HG02970 (cell line): ENCODE measurements around the gene DUSP5.

Experiments
- ATAC-seq: cut with Tn5 transposase; IDR thresholded peaks from one replicate; pipeline ENCODE4 v1.9.1; 2021; ENCODE audit warnings: mild to moderate bottlenecking, moderate library complexity, moderate number of reproducible peaks; ENCODE audit not compliant: unreplicated experiment, low FRiP score

DUSP5 gene

GRCh38 chr10:110535958-110536891 lies 38.5 kb downstream of the DUSP5 start:
- peak; percentile 65 for ATAC-seq

DNA sequence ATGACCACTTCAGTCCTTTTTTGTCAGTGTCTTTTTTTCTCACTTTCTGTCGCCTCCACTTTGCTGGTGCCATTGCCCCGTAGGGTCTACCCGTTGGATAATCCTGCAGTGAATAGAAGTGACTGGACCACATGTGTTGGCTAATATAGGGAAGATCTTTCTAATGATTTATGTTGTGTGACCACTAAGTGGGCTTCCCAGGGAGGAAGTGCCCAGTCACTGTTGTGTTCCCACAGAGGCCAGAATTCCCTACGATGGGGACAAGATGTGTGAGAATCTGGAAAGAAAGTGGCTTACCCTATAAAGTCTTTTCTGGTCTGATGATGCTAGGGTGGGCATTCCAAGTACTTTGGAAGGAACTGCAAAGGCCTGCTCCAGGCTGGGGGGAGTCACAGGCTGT lies 41.4 kb downstream of the DUSP5 start:
- no peak for ATAC-seq

- no peak for ATAC-seq
Measured at GRCh38 chr10:110540031-110540430, 42.3 kb downstream of the DUSP5 start.

DNA sequence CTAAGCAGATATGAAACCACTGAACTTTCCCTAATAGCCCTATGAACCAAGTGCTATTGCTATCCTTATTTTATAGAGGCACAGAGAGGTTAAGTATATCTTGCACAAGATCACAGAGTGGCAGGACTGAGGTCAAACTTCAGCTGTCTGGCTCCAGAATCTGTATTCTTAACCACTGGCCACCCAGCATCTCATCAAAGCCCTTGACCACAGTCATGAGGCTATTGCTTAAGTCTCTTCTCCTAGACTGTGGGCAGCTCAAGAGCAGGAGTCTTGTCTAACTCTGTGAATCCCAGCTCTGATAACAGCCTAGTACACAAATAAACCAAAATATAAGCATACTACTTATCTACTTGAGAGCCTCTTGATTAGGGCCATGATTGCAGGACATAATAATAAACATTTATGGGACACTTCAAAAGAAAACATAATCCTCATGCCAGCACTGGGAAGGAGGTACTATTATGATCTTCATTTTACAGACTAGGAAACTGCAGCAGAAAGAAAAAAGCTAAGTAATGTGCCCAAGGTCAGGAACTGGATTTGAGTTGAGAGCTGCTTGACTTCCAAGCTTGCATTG lies 47.3 kb downstream of the DUSP5 start:
- no peak for ATAC-seq

- ATAC-seq = no peak
Measured at GRCh38 chr10:110546077-110546476, 48.4 kb downstream of the DUSP5 start.

GRCh38 chr10:110546499-110547110 lies 48.9 kb downstream of the DUSP5 start:
- no peak for ATAC-seq

DNA sequence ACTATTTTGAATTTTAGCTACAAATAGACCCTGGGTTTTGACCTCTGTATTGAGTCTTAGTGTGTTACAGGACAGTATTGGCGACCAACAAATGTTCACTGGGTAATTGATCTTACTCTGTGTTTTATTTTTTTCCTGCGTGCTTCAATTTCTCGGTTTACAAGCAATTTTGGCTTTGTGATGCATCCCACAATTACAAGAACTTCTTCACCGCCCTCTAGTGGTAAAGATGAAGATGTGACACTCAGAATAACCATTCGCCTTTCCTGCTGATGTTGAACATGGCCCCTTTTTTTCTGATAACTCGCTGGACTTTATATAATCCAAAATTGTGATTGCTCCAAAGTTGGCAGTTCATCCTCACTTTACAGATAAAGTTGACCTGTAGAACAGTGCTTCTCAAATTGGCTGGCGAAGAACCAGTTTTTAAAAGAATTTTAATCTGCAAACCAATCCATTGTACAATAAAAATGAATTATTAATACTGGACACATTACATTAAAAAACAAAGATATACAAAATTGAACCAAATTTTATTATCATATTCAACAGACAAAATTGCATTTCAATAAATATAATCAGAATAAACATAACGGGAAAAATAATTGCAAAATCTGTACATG lies 49.5 kb downstream of the DUSP5 start:
- no peak for ATAC-seq

- ATAC-seq = no peak
Measured at GRCh38 chr10:110548002-110548401, 50.3 kb downstream of the DUSP5 start.

GRCh38 chr10:110549211-110549610 lies 51.5 kb downstream of the DUSP5 start:
- ATAC-seq = no peak

- ATAC-seq = no peak
Measured at GRCh38 chr10:110553905-110554304, 56.2 kb downstream of the DUSP5 start.

GRCh38 chr10:110556296-110556695 lies 58.6 kb downstream of the DUSP5 start:
- no peak for ATAC-seq

DNA sequence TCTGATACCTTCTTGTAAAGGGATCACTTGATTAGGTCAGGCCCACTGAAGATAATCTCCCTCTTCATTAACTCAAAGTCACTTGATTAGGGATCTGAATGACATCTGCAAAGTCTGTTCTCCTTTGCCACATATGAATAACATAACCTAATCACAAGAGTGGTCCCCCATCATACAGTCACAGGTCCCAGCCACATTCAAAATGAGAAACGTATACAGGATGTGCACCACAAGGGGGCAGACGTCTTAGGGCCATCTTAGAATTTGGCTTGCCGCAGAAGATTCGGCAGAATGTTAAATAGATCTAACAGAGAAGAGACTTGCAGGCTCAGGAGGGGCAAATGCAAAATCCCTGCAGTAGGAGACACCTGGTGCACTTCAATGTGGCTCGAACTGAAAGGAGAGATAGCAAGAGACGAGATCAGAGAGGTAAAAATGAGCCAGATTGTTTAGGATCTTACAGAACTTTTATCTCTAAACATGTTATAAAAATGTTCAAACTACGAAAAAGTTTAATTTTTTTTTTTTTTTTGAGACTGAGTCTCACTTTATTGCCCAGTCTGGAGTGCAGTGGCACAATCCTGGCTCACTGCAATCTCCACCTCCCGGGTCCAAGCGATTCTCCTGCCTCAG lies 59.4 kb downstream of the DUSP5 start:
- ATAC-seq = no peak

DNA sequence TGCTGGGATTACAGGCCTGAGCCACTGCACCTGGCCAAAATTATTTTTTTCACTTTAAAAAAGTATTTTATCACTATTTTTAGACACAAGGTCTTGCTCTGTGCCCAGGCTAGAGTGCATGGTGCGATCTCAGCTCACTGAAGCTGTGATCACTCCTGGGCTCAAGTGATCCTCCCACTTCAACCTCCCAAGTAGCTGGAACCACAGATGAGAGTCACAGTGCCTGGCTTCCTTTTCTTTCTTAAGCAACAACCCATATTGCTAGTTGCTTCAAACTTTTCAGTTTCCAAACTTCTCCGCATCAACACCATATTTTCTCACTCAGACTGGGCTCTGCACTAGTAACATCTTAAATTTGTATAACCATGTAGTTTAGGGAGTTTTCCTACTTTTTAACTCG lies 60.3 kb downstream of the DUSP5 start:
- no peak for ATAC-seq

DNA sequence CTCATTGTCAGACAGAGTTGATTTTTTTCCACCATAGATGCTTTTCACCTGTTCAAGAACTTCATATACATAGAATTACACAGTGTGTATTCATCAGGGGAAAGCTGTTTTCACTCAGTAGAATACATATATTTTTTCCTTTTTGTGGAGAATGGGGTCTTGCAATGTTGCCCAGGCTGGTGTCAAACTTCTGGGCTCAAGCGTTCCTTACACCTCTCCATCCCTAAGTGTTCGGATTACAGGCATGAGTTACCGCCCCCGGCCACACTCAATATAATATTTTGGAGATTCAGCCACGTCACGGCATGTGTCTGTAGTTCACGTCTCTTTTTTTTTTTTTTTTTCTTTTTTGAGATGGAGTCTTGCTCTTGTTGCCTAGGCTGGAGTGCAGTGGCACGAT lies 62.3 kb downstream of the DUSP5 start:
- ATAC-seq = no peak
